Measurements from ENCODE around the gene DLG2.

The DLG2 gene

GRCh38 chr11:83662494-83662893, 1964.7 kb downstream of the DLG2 start:
- no peak for TF ChIP-seq CTCF (IDR thresholded peaks at IDR 0.05; ENCODE audit: borderline replicate concordance, control extremely low read depth, extremely low read depth, insufficient read depth, missing control alignments)
- DNase-seq (ENCODE audit: low spot score): no peak
- in situ Hi-C loops (cut with MboI; ENCODE audit: low sequenced_read_pairs, unreplicated experiment): no loop called here

GRCh38 chr11:83661491-83662350, 1965.4 kb downstream of the DLG2 start:
- in situ Hi-C loops (cut with MboI; ENCODE audit: low sequenced_read_pairs, unreplicated experiment): no loop called here
- DNase-seq (ENCODE audit: low spot score): no peak
- TF ChIP-seq CTCF (IDR thresholded peaks at IDR 0.05; ENCODE audit: borderline replicate concordance, control extremely low read depth, extremely low read depth, insufficient read depth, missing control alignments): no peak

- no peak for TF ChIP-seq CTCF (IDR thresholded peaks at IDR 0.05; ENCODE audit: borderline replicate concordance, control extremely low read depth, extremely low read depth, insufficient read depth, missing control alignments)
- DNase-seq (ENCODE audit: low spot score): no peak
- in situ Hi-C loops (cut with MboI; ENCODE audit: low sequenced_read_pairs, unreplicated experiment): no loop called here
These were observed 1967.7 kb downstream of the DLG2 start for GRCh38 chr11:83659466-83659865.

GRCh38 chr11:83656796-83657330, 1970.3 kb downstream of the DLG2 start:
- TF ChIP-seq CTCF (IDR thresholded peaks at IDR 0.05; ENCODE audit: borderline replicate concordance, control extremely low read depth, extremely low read depth, insufficient read depth, missing control alignments): no peak
- in situ Hi-C loops (cut with MboI; ENCODE audit: low sequenced_read_pairs, unreplicated experiment): no loop called here
- DNase-seq (ENCODE audit: low spot score): no peak

- in situ Hi-C loops (cut with MboI; ENCODE audit: low sequenced_read_pairs, unreplicated experiment): no loop called here
- TF ChIP-seq CTCF (IDR thresholded peaks at IDR 0.05; ENCODE audit: borderline replicate concordance, control extremely low read depth, extremely low read depth, insufficient read depth, missing control alignments): no peak
These were observed 1971.2 kb downstream of the DLG2 start for GRCh38 chr11:83655976-83656375.

GRCh38 chr11:83649528-83649855, 1977.7 kb downstream of the DLG2 start:
- TF ChIP-seq CTCF (IDR thresholded peaks at IDR 0.05; ENCODE audit: borderline replicate concordance, control extremely low read depth, extremely low read depth, insufficient read depth, missing control alignments): no peak
- no peak for DNase-seq (ENCODE audit: low spot score)
- in situ Hi-C loops (cut with MboI; ENCODE audit: low sequenced_read_pairs, unreplicated experiment): no loop called here

More at GRCh38 chr11:83655976-83656375, 1971.2 kb downstream of the DLG2 start:
- DNase-seq (ENCODE audit: low spot score): no peak
